GM12865 (cell line): Measurements from ENCODE around the gene UCMA.
"Not testable (repeated sequence)": the region's sequence is repeated elsewhere in the genome, so short reads cannot be mapped to it uniquely, and the experiment has no call there.

Source experiments
- DNase-seq: peaks from one replicate; pipeline ENCODE4 v3.0.0; 2010; ENCODE audit warnings: low read depth
- H3K4me3 ChIP-seq: 2 replicates; pipeline ENCODE4 v1.5.1; 2011; ENCODE audit warnings: mild to moderate bottlenecking, low read depth, low read length, control low read depth
- CTCF ChIP-seq: IDR thresholded peaks from 2 replicates; pipeline ENCODE4 v1.5.1; 2011; ENCODE audit warnings: low read length, control low read depth, low read depth, inconsistent platforms; ENCODE audit not compliant: insufficient read depth; ENCODE audit errors: missing control alignments

The UCMA gene

GRCh38 chr10:13247784-13248183, 13.6 kb upstream of the UCMA start:
- no peak for TF ChIP-seq CTCF
- no peak overlapping the region for H3K4me3 ChIP-seq
- no peak for DNase-seq

DNA sequence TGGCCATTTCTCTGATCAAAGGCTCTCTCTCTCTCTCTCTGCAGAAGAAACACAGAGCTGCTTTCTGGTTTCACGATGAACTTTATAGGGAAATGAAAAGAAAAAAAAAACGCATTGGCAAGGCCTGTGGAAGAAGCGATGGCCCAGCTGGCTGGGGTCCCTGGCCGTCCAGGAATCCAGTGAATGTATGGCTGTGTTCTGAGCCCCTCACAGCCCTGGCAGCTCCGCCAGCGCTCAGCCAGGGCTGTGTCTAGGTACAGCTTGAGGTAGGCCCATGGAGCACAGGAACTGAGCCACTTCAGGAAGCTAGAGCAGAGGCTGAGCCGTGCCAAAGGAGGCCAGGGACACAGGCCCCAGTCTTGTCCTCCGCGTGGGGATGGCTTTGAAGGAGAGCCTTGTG, 13.1 kb upstream of the UCMA start:
- no peak for TF ChIP-seq CTCF
- DNase-seq = no peak
- no peak overlapping the region for H3K4me3 ChIP-seq

DNA sequence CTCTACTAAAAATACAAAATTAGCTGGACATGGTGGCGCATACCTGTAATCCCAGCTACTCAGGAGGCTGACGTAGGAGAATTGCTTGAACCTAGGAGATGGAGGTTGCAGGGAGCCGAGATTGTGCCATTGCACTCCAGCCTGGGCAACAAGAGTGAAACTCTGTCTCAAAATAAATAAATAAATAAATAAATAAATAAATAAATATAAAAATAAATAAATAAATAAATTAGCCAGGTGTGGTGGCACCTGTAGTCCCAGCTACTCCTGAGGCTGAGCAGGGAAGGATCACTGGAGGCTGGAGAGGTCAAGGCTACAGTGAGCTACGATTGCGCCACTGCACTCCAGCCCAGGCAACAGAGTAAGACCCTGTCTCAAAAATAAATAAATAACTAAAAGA, 8.1 kb upstream of the UCMA start:
- H3K4me3 ChIP-seq = not testable (repeated sequence)

GRCh38 chr10:13241613-13242012, 7.4 kb upstream of the UCMA start:
- no peak overlapping the region for H3K4me3 ChIP-seq
- TF ChIP-seq CTCF = no peak
- DNase-seq = no peak

More for the DNA sequence above, 8.1 kb upstream of the UCMA start:
- not testable (repeated sequence) for DNase-seq

GRCh38 chr10:13239923-13240322, 5.7 kb upstream of the UCMA start:
- TF ChIP-seq CTCF = no peak
- H3K4me3 ChIP-seq = no peak overlapping the region
- no peak for DNase-seq

DNA sequence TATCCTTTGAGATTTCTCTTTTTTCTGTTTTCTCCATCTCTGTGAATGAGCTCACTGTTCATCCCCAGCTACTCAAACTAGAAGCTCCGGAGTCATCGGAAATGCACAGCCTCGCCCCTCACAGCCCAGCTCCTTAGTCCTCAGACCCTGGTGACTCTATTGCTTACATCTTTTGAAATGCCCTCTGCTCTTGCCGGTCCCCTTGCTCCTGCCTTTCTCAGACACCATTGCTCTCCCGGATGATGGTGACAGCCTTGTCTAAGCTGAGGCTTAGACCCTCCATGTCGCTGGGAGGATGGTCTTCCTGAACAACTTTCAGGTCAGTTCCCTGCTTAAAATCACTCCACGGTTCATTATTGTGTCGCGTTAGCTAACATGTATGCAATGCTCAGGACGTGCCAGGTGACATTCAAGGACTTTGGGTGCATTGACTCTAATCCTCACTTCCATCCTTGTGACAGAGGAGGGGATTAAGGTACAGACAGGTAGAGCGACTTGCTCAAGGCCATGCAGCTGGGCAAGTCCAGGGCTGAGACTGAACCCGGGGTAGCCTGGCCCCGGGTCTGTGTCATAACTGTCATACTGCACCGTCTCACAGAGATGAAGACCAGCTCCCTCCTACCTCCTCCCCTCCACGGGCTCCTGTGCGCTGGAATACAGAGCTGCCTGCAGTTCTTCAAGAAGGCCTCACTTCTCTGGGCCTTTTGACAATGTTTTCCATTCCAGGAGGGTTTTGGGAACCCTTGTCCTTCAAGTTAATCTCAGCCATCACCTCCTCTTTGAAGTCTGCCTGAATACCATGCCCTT, 4.3 kb upstream of the UCMA start:
- no peak overlapping the region for H3K4me3 ChIP-seq
- DNase-seq = no peak

GRCh38 chr10:13236638-13237037, 2.5 kb upstream of the UCMA start:
- no peak overlapping the region for H3K4me3 ChIP-seq
- no peak for TF ChIP-seq CTCF
- DNase-seq = no peak

More for the DNA sequence above, 4.3 kb upstream of the UCMA start:
- TF ChIP-seq CTCF = no peak

GRCh38 chr10:13234736-13235135, 562 bp upstream of the UCMA start:
- not testable (repeated sequence) for DNase-seq, H3K4me3 ChIP-seq
